ENCODE measurements around the gene RAPGEF6.

GRCh38 chr5:131379723-131380122 is 255.3 kb downstream of the RAPGEF6 start:
- TF ChIP-seq CTCF (conservative IDR thresholded peaks at IDR 0.05; ENCODE audit: low read length) (no peak), EZH2phosphoT487 (IDR thresholded peaks at IDR 0.05; ENCODE audit: borderline replicate concordance) (no peak)
